Mammary epithelial cell (primary cell): Measurements from ENCODE around the gene PELO.

Source experiments
- CTCF ChIP-seq, 2 donors: IDR thresholded peaks in 1 of 2; conservative IDR thresholded peaks in 1 of 2; 2 replicates each; pipeline ENCODE4 v1.5.1; 2011 to 2012; ENCODE audit warnings: inconsistent platforms in 2 of 2, low read length in 2 of 2, mild to moderate bottlenecking in 2 of 2, control low read depth in 1 of 2, low read depth in 1 of 2; ENCODE audit not compliant: insufficient read depth in 1 of 2; ENCODE audit errors: extremely low read depth in 1 of 2
- EZH2 ChIP-seq: IDR thresholded peaks from 2 replicates; pipeline ENCODE4 v1.6.1; 2012; ENCODE audit warnings: low read length, inconsistent platforms, borderline replicate concordance

- TF ChIP-seq CTCF (conservative IDR thresholded peaks at IDR 0.05 in 1 of 2, IDR thresholded peaks at IDR 0.05 in 1 of 2; ENCODE audit: extremely low read depth in 1 of 2, insufficient read depth in 1 of 2, low read depth in 1 of 2, low read length in 2 of 2) (no peak), EZH2 (no peak)
Measured at GRCh38 chr5:52776116-52776515, 11.6 kb upstream of the PELO start.
